DND-41 (cell line): Measurements from ENCODE around the gene MTSS2.
A peak's percentile ranks its signal among the peaks of the same experiment; 100 is the strongest.

Experiments
- ATAC-seq: fragments of 200-7000 bp; cut with Tn5 transposase; 3 replicates; pipeline ENCODE4 v1.9.1; 2021; ENCODE audit warnings: low read depth; ENCODE audit not compliant: insufficient read depth
- DNase-seq: peaks from one replicate; pipeline ENCODE4 v3.0.0-alpha.2; 2020
- H2AFZ ChIP-seq: 2 replicates; pipeline ENCODE4 v1.6.0; 2012; ENCODE audit warnings: low read depth, low read length
- H3K27ac ChIP-seq: 2 replicates; pipeline ENCODE4 v1.5.1; 2012; ENCODE audit warnings: low read length, inconsistent platforms
- H3K27me3 ChIP-seq: fragments of 200-600 bp; sonication (generic); 2 replicates; pipeline ENCODE4 v1.6.0; 2012; ENCODE audit warnings: low read length, mild to moderate bottlenecking, inconsistent platforms; ENCODE audit not compliant: insufficient read depth, poor library complexity
- H3K36me3 ChIP-seq: 2 replicates; pipeline ENCODE4 v1.5.1; 2012; ENCODE audit warnings: low read length, inconsistent platforms; ENCODE audit not compliant: insufficient read depth
- H3K4me1 ChIP-seq: 2 replicates; pipeline ENCODE4 v1.5.1; 2012; ENCODE audit warnings: mild to moderate bottlenecking, low read length; ENCODE audit not compliant: insufficient read depth
- H3K4me2 ChIP-seq: 2 replicates; pipeline ENCODE4 v1.6.0; 2012; ENCODE audit warnings: mild to moderate bottlenecking, moderate library complexity, low read length, inconsistent platforms; ENCODE audit not compliant: insufficient read depth
- H3K4me3 ChIP-seq, 2 experiments: fragments of 200-600 bp in 1 of 2; shearing (Covaris generic) in 1 of 2; 2 replicates each; pipeline ENCODE4 v1.5.1; 2012 to 2016; ENCODE audit warnings: inconsistent platforms in 2 of 2, low read length in 2 of 2, mild to moderate bottlenecking in 2 of 2, low read depth in 1 of 2, moderate library complexity in 1 of 2
- H3K79me2 ChIP-seq: 2 replicates; pipeline ENCODE4 v1.6.0; 2012; ENCODE audit warnings: low read length, inconsistent platforms; ENCODE audit not compliant: insufficient read depth
- H3K9ac ChIP-seq: 2 replicates; pipeline ENCODE4 v1.6.0; 2012; ENCODE audit warnings: low read depth, mild to moderate bottlenecking, inconsistent platforms, low read length, moderate library complexity
- H3K9me3 ChIP-seq: 2 replicates; pipeline ENCODE4 v1.5.1; 2012; ENCODE audit warnings: low read length, moderate library complexity, mild to moderate bottlenecking, inconsistent platforms; ENCODE audit not compliant: insufficient read depth, severe bottlenecking
- H4K20me1 ChIP-seq: 2 replicates; pipeline ENCODE4 v1.6.0; 2012; ENCODE audit warnings: low read length; ENCODE audit not compliant: insufficient read depth
- EZH2 ChIP-seq: IDR thresholded peaks from 3 replicates; pipeline ENCODE4 v1.6.1; 2012; ENCODE audit warnings: borderline replicate concordance, low read depth, mild to moderate bottlenecking, moderate library complexity, low read length, inconsistent platforms; ENCODE audit not compliant: severe bottlenecking
- TF ChIP-seq, protein P1 (sequence below): IDR thresholded peaks from 2 replicates; pipeline ENCODE4 v1.5.1; 2012; ENCODE audit warnings: borderline replicate concordance, low read length, moderate library complexity, mild to moderate bottlenecking; ENCODE audit not compliant: poor library complexity, severe bottlenecking; ENCODE audit errors: extremely low read depth

MTSS2 gene, protein sequence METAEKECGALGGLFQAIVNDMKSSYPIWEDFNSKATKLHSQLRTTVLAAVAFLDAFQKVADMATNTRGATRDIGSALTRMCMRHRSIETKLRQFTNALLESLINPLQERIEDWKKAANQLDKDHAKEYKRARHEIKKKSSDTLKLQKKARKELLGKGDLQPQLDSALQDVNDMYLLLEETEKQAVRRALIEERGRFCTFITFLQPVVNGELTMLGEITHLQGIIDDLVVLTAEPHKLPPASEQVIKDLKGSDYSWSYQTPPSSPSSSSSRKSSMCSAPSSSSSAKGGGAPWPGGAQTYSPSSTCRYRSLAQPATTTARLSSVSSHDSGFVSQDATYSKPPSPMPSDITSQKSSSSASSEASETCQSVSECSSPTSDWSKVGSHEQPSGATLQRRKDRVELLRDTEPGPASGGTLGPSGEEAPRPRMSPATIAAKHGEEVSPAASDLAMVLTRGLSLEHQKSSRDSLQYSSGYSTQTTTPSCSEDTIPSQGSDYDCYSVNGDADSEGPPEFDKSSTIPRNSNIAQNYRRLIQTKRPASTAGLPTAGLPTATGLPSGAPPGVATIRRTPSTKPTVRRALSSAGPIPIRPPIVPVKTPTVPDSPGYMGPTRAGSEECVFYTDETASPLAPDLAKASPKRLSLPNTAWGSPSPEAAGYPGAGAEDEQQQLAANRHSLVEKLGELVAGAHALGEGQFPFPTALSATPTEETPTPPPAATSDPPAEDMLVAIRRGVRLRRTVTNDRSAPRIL

DNA sequence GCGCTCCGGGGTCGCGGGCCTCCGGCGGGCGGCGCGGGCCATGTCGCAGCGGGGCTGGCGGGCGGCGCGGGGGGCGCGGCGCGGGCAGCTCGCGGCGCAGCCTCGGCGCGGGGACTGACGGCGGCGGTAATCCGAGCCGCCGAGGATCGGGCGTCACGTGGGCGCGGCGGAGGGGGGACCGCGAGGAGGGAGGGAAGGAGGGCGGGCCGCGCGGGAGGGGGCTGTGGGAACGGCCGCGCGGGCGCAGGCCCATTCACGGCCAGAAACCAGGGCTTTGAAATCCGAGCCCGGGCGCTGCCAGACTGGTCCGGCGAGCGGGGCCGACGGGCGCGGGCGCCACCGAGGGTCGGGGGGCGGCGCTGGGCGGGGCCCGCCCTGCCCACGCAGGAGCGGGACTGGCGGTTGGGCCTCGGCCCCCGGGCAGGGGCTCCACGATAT lies at the start of gene MTSS2:
TSS of gene MTSS2 (minus strand) at position 116 of the 438 bp plus-strand sequence. CDS start 262 bp downstream, outside the sequence.
- Histone ChIP-seq H3K27ac (peak within 1 kb of the TSS; percentile 4), H3K4me1 (peaks cover 22% of the 10 kb centered on the region), H3K4me2 (peak within 1 kb of the TSS; percentile 80), H3K27me3 (no peaks in the 10 kb centered on the region), H3K9me3 (no peaks in the 10 kb centered on the region), H3K36me3 (peaks cover 3% of the 10 kb centered on the region; the same call in 1 of the 2 replicates), H3K4me3 (peak within 1 kb of the TSS; percentile 43 to 64; a peak in 3 of 4 replicates), H3K9ac (peak within 1 kb of the TSS; percentile 64), H2AFZ (peak within 1 kb of the TSS; percentile 87), H4K20me1 (peaks cover 39% of the 10 kb centered on the region), H3K79me2 (peaks cover 23% of the 10 kb centered on the region)
- peak; percentile 72 for DNase-seq
- no peak for TF ChIP-seq EZH2
- TF ChIP-seq, protein P1, sequence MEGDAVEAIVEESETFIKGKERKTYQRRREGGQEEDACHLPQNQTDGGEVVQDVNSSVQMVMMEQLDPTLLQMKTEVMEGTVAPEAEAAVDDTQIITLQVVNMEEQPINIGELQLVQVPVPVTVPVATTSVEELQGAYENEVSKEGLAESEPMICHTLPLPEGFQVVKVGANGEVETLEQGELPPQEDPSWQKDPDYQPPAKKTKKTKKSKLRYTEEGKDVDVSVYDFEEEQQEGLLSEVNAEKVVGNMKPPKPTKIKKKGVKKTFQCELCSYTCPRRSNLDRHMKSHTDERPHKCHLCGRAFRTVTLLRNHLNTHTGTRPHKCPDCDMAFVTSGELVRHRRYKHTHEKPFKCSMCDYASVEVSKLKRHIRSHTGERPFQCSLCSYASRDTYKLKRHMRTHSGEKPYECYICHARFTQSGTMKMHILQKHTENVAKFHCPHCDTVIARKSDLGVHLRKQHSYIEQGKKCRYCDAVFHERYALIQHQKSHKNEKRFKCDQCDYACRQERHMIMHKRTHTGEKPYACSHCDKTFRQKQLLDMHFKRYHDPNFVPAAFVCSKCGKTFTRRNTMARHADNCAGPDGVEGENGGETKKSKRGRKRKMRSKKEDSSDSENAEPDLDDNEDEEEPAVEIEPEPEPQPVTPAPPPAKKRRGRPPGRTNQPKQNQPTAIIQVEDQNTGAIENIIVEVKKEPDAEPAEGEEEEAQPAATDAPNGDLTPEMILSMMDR: no peak
- peak; percentile 71 for ATAC-seq

DNA sequence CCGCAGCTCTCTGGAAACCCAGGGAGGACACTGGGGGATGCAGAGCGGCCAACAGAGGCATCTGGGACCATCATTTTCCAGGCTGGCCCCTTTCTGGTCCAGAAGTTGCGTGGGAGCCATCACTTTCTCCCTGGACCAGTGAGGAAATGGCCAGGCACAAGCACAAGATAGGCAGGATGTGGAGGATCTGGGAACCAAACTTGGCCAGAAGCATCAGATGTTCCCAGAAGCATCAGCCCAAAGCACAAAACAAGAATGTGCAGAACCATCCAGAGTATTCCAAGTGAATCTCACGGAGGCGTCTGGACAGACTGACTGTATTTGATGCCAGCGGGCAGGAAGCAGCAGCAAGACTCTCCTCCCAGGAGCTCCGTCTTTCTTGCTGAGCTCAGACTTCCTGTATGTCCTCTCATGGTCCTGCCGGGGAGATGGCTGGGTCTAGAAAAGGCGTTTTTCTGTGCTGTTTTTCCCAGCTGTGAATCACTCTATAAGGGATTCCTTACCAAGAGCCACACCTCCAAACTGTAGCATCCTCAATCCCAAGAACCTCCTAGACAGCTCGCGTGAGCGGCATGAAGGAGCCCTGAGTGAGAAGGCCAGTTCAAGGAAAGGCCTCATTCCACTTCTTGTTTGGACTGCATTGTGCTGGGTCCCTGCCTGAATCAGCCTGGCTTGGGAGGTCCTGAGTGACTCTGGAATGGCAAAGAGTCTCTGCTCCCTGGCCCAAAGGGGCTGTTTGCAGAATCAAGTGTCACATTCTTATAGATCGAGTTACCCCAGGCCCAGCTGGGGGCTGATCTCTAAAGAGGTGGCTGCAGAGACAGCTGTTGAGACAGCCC lies 49.5 kb upstream of the MTSS2 start:
- Histone ChIP-seq H3K36me3 (peaks cover 36% of the 10 kb centered on the region), H3K9me3 (no peaks in the 10 kb centered on the region), H3K4me3 (no peak overlapping the region), H4K20me1 (0 out of 2 replicates have a peak, but pooled peaks cover 4% of the 10 kb centered on the region), H3K4me2 (no peak overlapping the region), H3K27me3 (no peaks in the 10 kb centered on the region), H3K9ac (no peak overlapping the region), H3K4me1 (no peaks in the 10 kb centered on the region), H3K79me2 (no peaks in the 10 kb centered on the region), H3K27ac (no peak overlapping the region), H2AFZ (no peak overlapping the region)
- no peak for DNase-seq
- no peak for ATAC-seq
- no peak for TF ChIP-seq EZH2
- TF ChIP-seq, protein P1: no peak

DNA sequence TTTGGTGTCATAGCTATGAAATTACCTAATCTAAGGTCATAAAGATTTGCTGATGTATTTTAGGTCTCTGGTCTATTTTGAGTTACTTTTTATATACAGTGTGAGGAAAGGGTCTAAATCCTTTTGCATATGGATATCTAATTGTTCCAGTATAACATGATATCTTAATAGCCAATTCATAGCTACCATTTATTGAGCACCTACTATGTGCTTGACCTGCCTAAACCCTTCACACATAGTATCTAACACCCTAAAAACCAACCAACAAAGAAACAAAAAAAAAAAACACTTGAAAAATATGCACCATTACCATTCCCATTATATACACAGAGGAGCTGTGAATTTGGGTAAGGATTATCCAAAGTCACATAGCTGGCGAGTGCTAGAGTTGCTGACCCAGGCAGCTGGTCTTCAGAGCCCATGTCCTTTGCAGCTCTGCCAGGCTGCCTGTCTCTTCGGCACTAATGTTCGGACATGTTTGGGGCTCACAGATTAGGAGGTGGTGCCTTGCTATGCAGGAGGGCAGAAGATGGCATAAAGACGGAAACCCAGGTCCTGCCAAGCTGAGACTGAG lies 48.8 kb upstream of the MTSS2 start:
- Histone ChIP-seq H3K27ac (no peak overlapping the region), H2AFZ (no peak overlapping the region), H3K4me1 (no peaks in the 10 kb centered on the region), H3K4me3 (no peak overlapping the region), H3K79me2 (no peaks in the 10 kb centered on the region), H3K36me3 (peaks cover 41% of the 10 kb centered on the region), H4K20me1 (0 out of 2 replicates have a peak, but pooled peaks cover 4% of the 10 kb centered on the region), H3K9me3 (no peaks in the 10 kb centered on the region), H3K9ac (no peak overlapping the region), H3K27me3 (no peaks in the 10 kb centered on the region), H3K4me2 (no peak overlapping the region)
- no peak for ATAC-seq
- TF ChIP-seq, protein P1: no peak
- TF ChIP-seq EZH2: no peak
- DNase-seq: no peak
